LNCAP (cell line): ENCODE measurements around the gene ALAS2.

Experiments
- TF ChIP-seq, protein P1 (sequence below): fragments of 450-650 bp; IDR thresholded peaks from 2 replicates; pipeline ENCODE4 v1.5.1; 2017; ENCODE audit warnings: mild to moderate bottlenecking

ALAS2 gene, protein sequence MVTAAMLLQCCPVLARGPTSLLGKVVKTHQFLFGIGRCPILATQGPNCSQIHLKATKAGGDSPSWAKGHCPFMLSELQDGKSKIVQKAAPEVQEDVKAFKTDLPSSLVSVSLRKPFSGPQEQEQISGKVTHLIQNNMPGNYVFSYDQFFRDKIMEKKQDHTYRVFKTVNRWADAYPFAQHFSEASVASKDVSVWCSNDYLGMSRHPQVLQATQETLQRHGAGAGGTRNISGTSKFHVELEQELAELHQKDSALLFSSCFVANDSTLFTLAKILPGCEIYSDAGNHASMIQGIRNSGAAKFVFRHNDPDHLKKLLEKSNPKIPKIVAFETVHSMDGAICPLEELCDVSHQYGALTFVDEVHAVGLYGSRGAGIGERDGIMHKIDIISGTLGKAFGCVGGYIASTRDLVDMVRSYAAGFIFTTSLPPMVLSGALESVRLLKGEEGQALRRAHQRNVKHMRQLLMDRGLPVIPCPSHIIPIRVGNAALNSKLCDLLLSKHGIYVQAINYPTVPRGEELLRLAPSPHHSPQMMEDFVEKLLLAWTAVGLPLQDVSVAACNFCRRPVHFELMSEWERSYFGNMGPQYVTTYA

DNA sequence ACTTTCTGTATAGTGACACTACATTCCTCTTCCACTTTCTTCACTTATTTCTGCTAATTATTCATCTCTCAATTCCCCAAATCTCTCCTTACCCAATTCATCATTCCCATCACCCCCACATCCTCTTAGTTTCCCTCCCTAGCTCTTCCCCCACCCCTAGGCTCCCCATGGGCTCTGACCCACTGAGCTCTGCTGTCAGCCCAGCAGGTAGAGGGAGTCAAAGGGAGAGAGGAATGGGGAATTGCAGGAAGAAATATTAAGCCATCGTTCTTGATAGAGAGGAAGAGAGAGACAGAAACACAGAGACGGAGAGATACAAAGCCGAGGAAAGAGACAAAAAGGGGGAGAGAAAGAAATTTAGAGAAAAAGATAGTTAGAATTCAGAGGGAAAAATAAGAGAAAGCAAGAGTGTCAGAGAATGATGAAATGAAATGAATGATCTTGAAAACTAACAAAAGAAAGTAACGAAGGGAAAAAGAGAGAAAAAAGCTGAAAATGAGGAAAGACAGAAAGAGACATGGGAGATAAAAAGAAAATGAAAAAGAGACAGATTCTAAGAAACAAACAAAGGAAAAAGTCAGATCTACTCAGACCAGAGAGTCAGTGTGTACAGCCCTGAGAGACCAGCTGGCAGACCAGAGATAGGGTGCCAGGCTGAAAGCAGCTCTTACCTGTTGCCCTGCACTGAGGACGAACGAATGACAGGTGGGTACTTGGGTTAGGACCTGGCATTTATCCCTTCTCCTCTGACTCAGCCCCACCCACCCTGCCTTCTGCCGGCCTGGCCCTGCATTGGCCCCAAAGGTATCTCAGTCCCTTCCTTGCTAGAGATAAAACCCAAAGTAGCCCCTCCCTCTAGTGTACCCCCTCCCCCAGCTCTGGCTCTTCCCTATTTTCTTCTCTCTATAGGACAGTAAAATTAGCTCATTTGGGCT lies at the start of gene ALAS2:
ALAS2 (minus strand) TSS at position 707 of the 935 bp plus-strand sequence. CDS start 4,977 bp downstream, outside the sequence.
- TF ChIP-seq, protein P1, sequence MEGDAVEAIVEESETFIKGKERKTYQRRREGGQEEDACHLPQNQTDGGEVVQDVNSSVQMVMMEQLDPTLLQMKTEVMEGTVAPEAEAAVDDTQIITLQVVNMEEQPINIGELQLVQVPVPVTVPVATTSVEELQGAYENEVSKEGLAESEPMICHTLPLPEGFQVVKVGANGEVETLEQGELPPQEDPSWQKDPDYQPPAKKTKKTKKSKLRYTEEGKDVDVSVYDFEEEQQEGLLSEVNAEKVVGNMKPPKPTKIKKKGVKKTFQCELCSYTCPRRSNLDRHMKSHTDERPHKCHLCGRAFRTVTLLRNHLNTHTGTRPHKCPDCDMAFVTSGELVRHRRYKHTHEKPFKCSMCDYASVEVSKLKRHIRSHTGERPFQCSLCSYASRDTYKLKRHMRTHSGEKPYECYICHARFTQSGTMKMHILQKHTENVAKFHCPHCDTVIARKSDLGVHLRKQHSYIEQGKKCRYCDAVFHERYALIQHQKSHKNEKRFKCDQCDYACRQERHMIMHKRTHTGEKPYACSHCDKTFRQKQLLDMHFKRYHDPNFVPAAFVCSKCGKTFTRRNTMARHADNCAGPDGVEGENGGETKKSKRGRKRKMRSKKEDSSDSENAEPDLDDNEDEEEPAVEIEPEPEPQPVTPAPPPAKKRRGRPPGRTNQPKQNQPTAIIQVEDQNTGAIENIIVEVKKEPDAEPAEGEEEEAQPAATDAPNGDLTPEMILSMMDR: no peak

DNA sequence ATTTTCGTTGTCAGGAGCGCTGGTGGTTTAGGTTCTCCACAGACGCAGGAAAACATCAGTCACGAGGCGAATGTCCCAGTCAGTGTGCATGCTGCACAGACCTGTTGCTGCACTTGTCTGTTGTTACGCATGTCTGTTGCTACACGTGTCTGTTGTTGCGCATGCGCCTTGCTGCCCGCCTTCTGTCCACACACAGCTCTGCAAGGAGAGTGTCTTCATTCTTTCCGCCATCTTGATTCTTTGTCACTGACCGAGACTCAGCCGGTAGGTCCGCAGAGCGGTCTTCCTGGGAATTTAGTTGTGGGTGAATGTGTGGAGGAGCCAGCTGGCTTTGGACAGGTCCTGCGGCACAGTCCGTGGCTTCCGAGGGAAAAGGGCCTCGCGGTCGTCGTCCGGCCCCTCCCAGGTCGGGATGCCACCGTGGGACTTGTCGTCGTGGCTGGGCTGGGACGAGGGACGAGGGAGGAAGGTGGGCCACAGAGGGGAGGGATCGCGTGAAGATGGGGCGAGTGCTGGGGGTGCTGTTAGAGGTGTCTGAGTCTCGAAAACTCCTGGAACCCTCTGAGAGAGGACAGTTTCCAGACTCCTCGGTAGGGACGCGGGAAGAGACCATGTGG lies 44.2 kb upstream of the ALAS2 start, which contains the start of gene PAGE2B:
PAGE2B (plus strand) TSS at position 180 of the 617 bp plus-strand sequence. CDS start 1,012 bp downstream, outside the sequence.
- TF ChIP-seq, protein P1: no peak

DNA sequence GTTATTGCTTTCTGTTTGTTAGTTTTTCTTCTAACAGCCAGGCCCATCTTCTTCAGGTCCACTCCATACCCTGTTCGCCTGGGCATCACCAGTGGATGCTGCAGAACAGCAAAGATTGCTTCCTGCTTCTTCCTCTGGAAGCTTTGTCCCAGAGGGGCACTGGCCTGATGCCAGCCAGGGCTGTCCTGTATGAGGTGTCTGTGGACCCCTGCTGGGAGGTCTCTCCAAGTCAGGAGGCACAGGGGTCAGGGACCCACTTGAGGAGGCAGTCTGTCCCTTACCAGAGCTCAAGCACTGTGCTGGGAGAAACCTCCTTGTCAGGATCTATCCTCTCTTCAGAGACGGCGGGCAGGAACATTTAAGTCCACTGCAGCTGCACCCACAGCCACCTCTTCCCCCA lies 41.5 kb upstream of the ALAS2 start:
- TF ChIP-seq, protein P1: no peak

DNA sequence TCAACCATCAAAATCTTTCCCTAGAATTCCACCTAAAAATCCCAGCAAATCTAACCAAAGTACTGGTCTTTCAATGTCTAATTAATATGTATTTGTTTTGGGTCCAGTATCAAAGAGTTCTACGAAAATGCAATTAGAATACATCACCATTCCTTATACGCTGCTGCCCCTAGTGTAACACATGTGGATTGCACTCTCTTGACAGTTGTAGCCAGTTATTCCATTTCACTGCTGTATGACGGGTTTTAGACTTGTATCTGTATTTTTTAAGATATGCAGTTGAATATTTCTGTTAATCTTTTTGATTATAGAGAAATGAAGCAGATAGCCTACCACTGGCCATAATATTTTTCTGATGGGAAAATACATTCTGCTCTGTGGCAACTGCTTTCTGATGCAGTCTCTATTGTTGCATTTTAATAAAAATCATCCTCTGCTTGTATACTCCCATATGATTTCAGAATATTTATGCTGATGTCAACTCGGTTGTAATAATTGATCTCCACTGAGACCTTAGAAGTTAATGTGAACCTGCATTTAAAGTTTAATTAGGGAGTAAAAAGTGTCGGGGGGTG lies 27.0 kb upstream of the ALAS2 start:
- TF ChIP-seq, protein P1: peak; percentile 68

DNA sequence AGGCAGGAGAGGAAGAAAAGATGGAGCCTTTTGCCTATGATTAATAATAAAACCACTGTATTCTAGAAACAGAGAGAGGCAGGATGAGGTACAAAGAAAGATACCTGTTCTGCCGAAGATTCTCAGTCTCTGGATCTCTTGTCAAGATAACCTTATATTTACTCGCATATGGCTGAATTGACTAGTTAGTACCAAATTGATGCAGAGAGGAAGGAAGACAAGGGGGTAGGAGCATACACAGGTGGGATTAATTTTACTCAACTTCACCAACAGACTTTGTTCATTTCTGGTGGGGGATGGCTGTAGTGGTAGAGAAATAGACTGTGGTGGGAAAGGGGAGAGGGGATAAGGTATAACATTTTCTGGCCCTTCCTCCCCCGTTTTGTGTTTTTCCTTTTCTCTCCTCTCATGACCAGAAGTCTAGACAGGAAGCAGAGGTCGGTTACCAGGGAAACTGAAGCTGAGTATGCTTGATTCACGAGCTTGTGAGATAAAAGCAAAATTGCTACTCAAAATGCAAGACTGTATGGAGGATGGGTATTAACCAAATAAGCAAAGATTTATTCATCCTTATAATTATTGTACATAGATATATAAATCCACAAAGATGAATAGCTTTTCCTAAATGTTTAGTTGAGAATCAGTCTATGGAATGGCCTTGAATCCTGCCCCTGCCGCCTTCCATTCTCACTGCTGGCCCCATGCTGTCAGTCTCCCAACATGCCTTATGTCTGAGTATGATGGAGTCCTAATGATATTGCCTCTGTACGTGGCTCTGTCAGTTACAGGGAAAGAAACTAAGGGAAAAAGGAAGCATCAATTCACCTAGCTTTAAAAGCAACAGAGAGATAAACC lies 26.3 kb upstream of the ALAS2 start:
- TF ChIP-seq, protein P1: no peak

DNA sequence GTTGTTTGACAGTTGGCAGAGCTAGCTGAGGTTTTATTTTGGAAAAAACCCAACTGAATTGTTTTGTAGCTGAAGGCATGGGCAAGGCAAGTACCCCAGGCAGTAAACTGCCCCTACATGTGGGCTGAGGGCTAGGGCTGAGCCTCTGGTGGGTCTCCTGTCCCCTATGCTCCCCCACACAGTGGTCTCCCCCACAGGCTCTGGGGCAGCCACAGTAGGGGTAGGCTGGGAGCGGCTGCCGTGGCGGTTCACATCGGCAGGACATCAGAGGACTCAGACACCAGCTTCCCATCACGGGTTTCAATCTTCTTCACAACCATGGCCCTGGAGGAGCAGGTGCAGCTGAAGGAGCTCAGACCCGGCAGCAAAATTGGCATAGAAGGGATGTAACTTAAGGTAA lies 10.7 kb upstream of the ALAS2 start:
- TF ChIP-seq, protein P1: no peak
